Right lobe of liver (tissue), 4 donors: Measurements from ENCODE around the gene ZC3H12D.

ENCODE experiments used
- CTCF ChIP-seq, 4 donors: fragments of 200-600 bp in 3 of 4; fragments of 450-650 bp in 1 of 4; IDR thresholded peaks; one replicate each; pipeline versions ENCODE4 v1.5.1 to v1.8.0; 2016 to 2022; ENCODE audit warnings: antibody characterized with exemption in 4 of 4, mild to moderate bottlenecking in 2 of 4
- POLR2A ChIP-seq: fragments of 450-650 bp; IDR thresholded peaks from one replicate; pipeline ENCODE4 v1.6.1; 2017; ENCODE audit warnings: antibody characterized with exemption, mild to moderate bottlenecking
- donor health status: DM: no; HTN: no; CAD: no.
- donor health status: DM: no; HTN: no; CAD: no.
- donor health status: DM: no; HTN: yes; CAD: no.

- TF ChIP-seq CTCF (IDR thresholded peaks at IDR 0.05): no peak
- TF ChIP-seq POLR2A: no peak
Measured at GRCh38 chr6:149513915-149514314, 29.1 kb upstream of the ZC3H12D start.
